ENCODE data around the gene ATAD5.

ATAD5 gene

GRCh38 chr17:30913955-30914354 is 82.2 kb downstream of the ATAD5 start:
- H3K36me3 ChIP-seq (ENCODE audit: control insufficient read depth in 1 of 2, insufficient read depth in 2 of 2, low read depth in 1 of 2, low read length in 2 of 2): no peaks in the 10 kb centered on the region
- no peak for DNase-seq
- no peak overlapping the region for H3K4me3 ChIP-seq (ENCODE audit: insufficient read depth in 1 of 2, low read depth in 1 of 2, low read length in 2 of 2)

GRCh38 chr17:30915833-30916611 is 84.3 kb downstream of the ATAD5 start:
- Histone ChIP-seq H3K18ac (ENCODE audit: low read depth in 1 of 2, low read length in 2 of 2) (no peak overlapping the region), H3K23ac (ENCODE audit: low read length in 2 of 2) (no peak overlapping the region), H3K79me1 (replicated peaks; ENCODE audit: low read length, poor library complexity, severe bottlenecking) (no peaks in the 10 kb centered on the region), H3K4me3 (ENCODE audit: insufficient read depth in 1 of 2, low read depth in 1 of 2, low read length in 2 of 2) (no peak overlapping the region), H3K4me1 (ENCODE audit: control insufficient read depth, insufficient read depth, low read depth, low read length) (peaks cover 7% of the 10 kb centered on the region), H3K27ac (ENCODE audit: low read length, poor library complexity, severe bottlenecking) (no peak overlapping the region), H3K4ac (ENCODE audit: low read depth in 1 of 2, low read length in 2 of 2) (no peak overlapping the region), H2BK12ac (ENCODE audit: low read length in 2 of 2) (no peak overlapping the region), H2BK15ac (ENCODE audit: low read depth, poor library complexity, severe bottlenecking) (no peak overlapping the region), H4K8ac (ENCODE audit: low read length) (no peak overlapping the region), H2BK5ac (ENCODE audit: low read depth, low read length, poor library complexity, severe bottlenecking) (no peak overlapping the region), H2AK5ac (ENCODE audit: low read length, severe bottlenecking) (no peak overlapping the region), H3K27me3 (ENCODE audit: control insufficient read depth in 1 of 2, insufficient read depth in 1 of 2, low read length in 2 of 2) (peaks cover 0 to 5% of the 10 kb centered on the region in 2 experiments), H3K36me3 (ENCODE audit: control insufficient read depth in 1 of 2, insufficient read depth in 2 of 2, low read depth in 1 of 2, low read length in 2 of 2) (no peaks in the 10 kb centered on the region), H2BK120ac (ENCODE audit: low read depth, low read length) (no peak overlapping the region), H3K4me2 (ENCODE audit: low read length, poor library complexity, severe bottlenecking) (no peak overlapping the region), H2AFZ (ENCODE audit: low read depth, low read length) (no peak overlapping the region), H3K9ac (ENCODE audit: low read length) (no peak overlapping the region), H3K9me3 (ENCODE audit: control insufficient read depth, low read length) (no peaks in the 10 kb centered on the region), H4K91ac (ENCODE audit: low read length) (no peak overlapping the region), H3K14ac (ENCODE audit: low read length in 2 of 2) (no peak overlapping the region)
- DNase-seq: no peak
- 93% methylated on average over 4 of the region's 5 CpGs for WGBS

More at GRCh38 chr17:30913955-30914354, 82.2 kb downstream of the ATAD5 start:
- H2AFZ ChIP-seq (ENCODE audit: low read depth, low read length): no peak overlapping the region
- H2BK12ac ChIP-seq (ENCODE audit: low read length in 2 of 2): no peak overlapping the region
- H3K4ac ChIP-seq (ENCODE audit: low read depth in 1 of 2, low read length in 2 of 2): no peak overlapping the region
- no peak overlapping the region for H3K14ac ChIP-seq (ENCODE audit: low read length in 2 of 2)
- no peaks in the 10 kb centered on the region for H3K27me3 ChIP-seq (ENCODE audit: control insufficient read depth in 1 of 2, insufficient read depth in 1 of 2, low read length in 2 of 2)
- no peak overlapping the region for H4K91ac ChIP-seq (ENCODE audit: low read length)
- H3K18ac ChIP-seq (ENCODE audit: low read depth in 1 of 2, low read length in 2 of 2): no peak overlapping the region
- no peak overlapping the region for H4K8ac ChIP-seq (ENCODE audit: low read length)
- no peaks in the 10 kb centered on the region for H3K4me1 ChIP-seq (ENCODE audit: control insufficient read depth, insufficient read depth, low read depth, low read length)
- H2BK5ac ChIP-seq (ENCODE audit: low read depth, low read length, poor library complexity, severe bottlenecking): no peak overlapping the region
- no peak overlapping the region for H2BK120ac ChIP-seq (ENCODE audit: low read depth, low read length)
- no peaks in the 10 kb centered on the region for H3K79me1 ChIP-seq (replicated peaks; ENCODE audit: low read length, poor library complexity, severe bottlenecking)
- H2BK15ac ChIP-seq (ENCODE audit: low read depth, poor library complexity, severe bottlenecking): no peak overlapping the region
- no peaks in the 10 kb centered on the region for H3K9me3 ChIP-seq (ENCODE audit: control insufficient read depth, low read length)
- no peak overlapping the region for H3K27ac ChIP-seq (ENCODE audit: low read length, poor library complexity, severe bottlenecking)
- no peak overlapping the region for H2AK5ac ChIP-seq (ENCODE audit: low read length, severe bottlenecking)
- no peak overlapping the region for H3K23ac ChIP-seq (ENCODE audit: low read length in 2 of 2)
- H3K9ac ChIP-seq (ENCODE audit: low read length): no peak overlapping the region
- no peak overlapping the region for H3K4me2 ChIP-seq (ENCODE audit: low read length, poor library complexity, severe bottlenecking)

GRCh38 chr17:30917050-30917449 is 85.3 kb downstream of the ATAD5 start:
- H2BK5ac ChIP-seq (ENCODE audit: low read depth, low read length, poor library complexity, severe bottlenecking): no peak overlapping the region
- H2BK12ac ChIP-seq (ENCODE audit: low read length in 2 of 2): no peak overlapping the region
- no peak overlapping the region for H3K4me2 ChIP-seq (ENCODE audit: low read length, poor library complexity, severe bottlenecking)
- H4K91ac ChIP-seq (ENCODE audit: low read length): no peak overlapping the region
- no peak overlapping the region for H3K9ac ChIP-seq (ENCODE audit: low read length)
- DNase-seq: no peak
- H3K27ac ChIP-seq (ENCODE audit: low read length, poor library complexity, severe bottlenecking): no peak overlapping the region
- no peak overlapping the region for H2BK120ac ChIP-seq (ENCODE audit: low read depth, low read length)
- H3K23ac ChIP-seq (ENCODE audit: low read length in 2 of 2): no peak overlapping the region
- H4K8ac ChIP-seq (ENCODE audit: low read length): no peak overlapping the region
- no peak overlapping the region for H3K18ac ChIP-seq (ENCODE audit: low read depth in 1 of 2, low read length in 2 of 2)
- no peak overlapping the region for H2AK5ac ChIP-seq (ENCODE audit: low read length, severe bottlenecking)
- H3K4ac ChIP-seq (ENCODE audit: low read depth in 1 of 2, low read length in 2 of 2): no peak overlapping the region
- no peaks in the 10 kb centered on the region for H3K9me3 ChIP-seq (ENCODE audit: control insufficient read depth, low read length)
- no peak overlapping the region for H3K4me3 ChIP-seq (ENCODE audit: insufficient read depth in 1 of 2, low read depth in 1 of 2, low read length in 2 of 2)
- H3K36me3 ChIP-seq (ENCODE audit: control insufficient read depth in 1 of 2, insufficient read depth in 2 of 2, low read depth in 1 of 2, low read length in 2 of 2): no peaks in the 10 kb centered on the region
- H3K14ac ChIP-seq (ENCODE audit: low read length in 2 of 2): no peak overlapping the region
- H3K4me1 ChIP-seq (ENCODE audit: control insufficient read depth, insufficient read depth, low read depth, low read length): peaks cover 12% of the 10 kb centered on the region
- no peaks in the 10 kb centered on the region for H3K79me1 ChIP-seq (replicated peaks; ENCODE audit: low read length, poor library complexity, severe bottlenecking)
- H2AFZ ChIP-seq (ENCODE audit: low read depth, low read length): no peak overlapping the region
- H3K27me3 ChIP-seq (ENCODE audit: control insufficient read depth in 1 of 2, insufficient read depth in 1 of 2, low read length in 2 of 2): peaks cover 0 to 13% of the 10 kb centered on the region in 2 experiments
- no peak overlapping the region for H2BK15ac ChIP-seq (ENCODE audit: low read depth, poor library complexity, severe bottlenecking)

- Histone ChIP-seq H3K23ac (ENCODE audit: low read length in 2 of 2) (no peak overlapping the region), H3K9ac (ENCODE audit: low read length) (no peak overlapping the region), H2AK5ac (ENCODE audit: low read length, severe bottlenecking) (no peak overlapping the region), H4K8ac (ENCODE audit: low read length) (peak overlapping the region; percentile 78), H2BK12ac (ENCODE audit: low read length in 2 of 2) (peak overlapping the region in 1 of 2 experiments; percentile 3), H3K4me2 (ENCODE audit: low read length, poor library complexity, severe bottlenecking) (no peak overlapping the region), H3K27ac (ENCODE audit: low read length, poor library complexity, severe bottlenecking) (peak overlapping the region; percentile 51), H3K36me3 (ENCODE audit: control insufficient read depth in 1 of 2, insufficient read depth in 2 of 2, low read depth in 1 of 2, low read length in 2 of 2) (no peaks in the 10 kb centered on the region), H2BK15ac (ENCODE audit: low read depth, poor library complexity, severe bottlenecking) (no peak overlapping the region), H3K4me3 (ENCODE audit: insufficient read depth in 1 of 2, low read depth in 1 of 2, low read length in 2 of 2) (no peak overlapping the region), H3K4ac (ENCODE audit: low read depth in 1 of 2, low read length in 2 of 2) (peak overlapping the region; percentile 15 to 37), H2BK120ac (ENCODE audit: low read depth, low read length) (no peak overlapping the region), H3K4me1 (ENCODE audit: control insufficient read depth, insufficient read depth, low read depth, low read length) (peaks cover 22% of the 10 kb centered on the region), H3K27me3 (ENCODE audit: control insufficient read depth in 1 of 2, insufficient read depth in 1 of 2, low read length in 2 of 2) (peaks cover 0 to 37% of the 10 kb centered on the region in 2 experiments), H3K14ac (ENCODE audit: low read length in 2 of 2) (no peak overlapping the region), H4K91ac (ENCODE audit: low read length) (no peak overlapping the region), H2BK5ac (ENCODE audit: low read depth, low read length, poor library complexity, severe bottlenecking) (no peak overlapping the region), H3K9me3 (ENCODE audit: control insufficient read depth, low read length) (no peaks in the 10 kb centered on the region), H3K18ac (ENCODE audit: low read depth in 1 of 2, low read length in 2 of 2) (peak overlapping the region; percentile 4 to 46), H2AFZ (ENCODE audit: low read depth, low read length) (peak overlapping the region; percentile 2), H3K79me1 (replicated peaks; ENCODE audit: low read length, poor library complexity, severe bottlenecking) (peaks cover 2% of the 10 kb centered on the region)
- peak; percentile 80 for DNase-seq
- 12% methylated on average over 3 of the region's 4 CpGs for WGBS
These were observed 88.5 kb downstream of the ATAD5 start for GRCh38 chr17:30920282-30920681.

Measured in mesenchymal stem cell (in vitro differentiated cells and primary cell).